Measurements from ENCODE around the gene PRSS36.
"Not testable (repeated sequence)": the region's sequence is repeated elsewhere in the genome, so short reads cannot be mapped to it uniquely, and the experiment has no call there.

PRSS36 gene

DNA sequence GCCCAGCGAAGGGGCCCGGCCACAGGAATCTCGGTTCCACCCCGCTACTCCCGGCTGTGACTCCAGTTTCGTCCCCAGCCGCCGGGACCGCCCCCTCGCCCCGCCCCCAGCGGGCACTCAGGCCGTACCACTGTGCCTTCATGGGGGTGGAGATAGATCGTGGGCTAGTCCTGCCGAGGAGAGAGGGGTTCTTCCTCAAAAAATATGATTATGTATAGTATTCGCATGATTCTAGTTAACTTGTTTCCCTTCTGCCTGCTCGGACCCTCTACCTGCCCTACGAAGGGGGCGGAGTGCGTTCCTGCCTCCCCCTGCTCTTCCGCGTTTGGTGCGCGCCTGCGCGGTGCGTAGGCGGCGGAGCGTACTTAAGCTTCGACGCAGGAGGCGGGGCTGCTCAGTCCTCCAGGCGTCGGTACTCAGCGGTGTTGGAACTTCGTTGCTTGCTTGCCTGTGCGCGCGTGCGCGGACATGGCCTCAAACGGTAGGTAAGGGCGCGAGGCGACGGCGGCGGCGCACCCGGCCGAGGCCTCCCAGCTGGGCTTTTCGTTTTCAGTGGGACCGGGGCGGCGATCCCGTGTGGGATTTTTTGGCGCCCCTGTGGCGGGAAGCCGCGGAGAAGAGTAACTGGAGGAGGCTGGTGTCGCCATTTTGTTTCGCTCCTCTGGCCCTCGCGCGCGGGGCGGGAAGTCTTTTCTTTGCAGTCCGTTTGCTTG is 30.0 kb upstream of the PRSS36 start, which contains the start of gene FUS:
FUS (plus strand) TSS at position 393 of the 713 bp plus-strand sequence; CDS start at position 469, 76 bp downstream.
- Histone ChIP-seq H4K20me1 (ENCODE audit: insufficient read depth) (peaks cover 35% of the 10 kb centered on the region), H3K79me2 (ENCODE audit: insufficient read depth, low read depth) (peaks cover 49% of the 10 kb centered on the region), H3K9ac (peak within 1 kb of the TSS; percentile 99), H3K4me2 (peak within 1 kb of the TSS; percentile 98), H3K36me3 (ENCODE audit: insufficient read depth) (peaks cover 31% of the 10 kb centered on the region; the same call in 1 of the 2 replicates), H3K4me1 (ENCODE audit: low read depth, poor library complexity, severe bottlenecking) (peaks cover 65% of the 10 kb centered on the region), H3K27me3 (ENCODE audit: insufficient read depth, low read depth) (no peaks in the 10 kb centered on the region), H3K27ac (peak within 1 kb of the TSS; percentile 95), H2AFZ (ENCODE audit: low read depth) (peak within 1 kb of the TSS; percentile 64), H3K4me3 (IDR thresholded peaks at IDR 0.05; ENCODE audit: insufficient read depth, low read depth, low read length) (no peak within 1 kb of the TSS)
- TF ChIP-seq, protein P1, sequence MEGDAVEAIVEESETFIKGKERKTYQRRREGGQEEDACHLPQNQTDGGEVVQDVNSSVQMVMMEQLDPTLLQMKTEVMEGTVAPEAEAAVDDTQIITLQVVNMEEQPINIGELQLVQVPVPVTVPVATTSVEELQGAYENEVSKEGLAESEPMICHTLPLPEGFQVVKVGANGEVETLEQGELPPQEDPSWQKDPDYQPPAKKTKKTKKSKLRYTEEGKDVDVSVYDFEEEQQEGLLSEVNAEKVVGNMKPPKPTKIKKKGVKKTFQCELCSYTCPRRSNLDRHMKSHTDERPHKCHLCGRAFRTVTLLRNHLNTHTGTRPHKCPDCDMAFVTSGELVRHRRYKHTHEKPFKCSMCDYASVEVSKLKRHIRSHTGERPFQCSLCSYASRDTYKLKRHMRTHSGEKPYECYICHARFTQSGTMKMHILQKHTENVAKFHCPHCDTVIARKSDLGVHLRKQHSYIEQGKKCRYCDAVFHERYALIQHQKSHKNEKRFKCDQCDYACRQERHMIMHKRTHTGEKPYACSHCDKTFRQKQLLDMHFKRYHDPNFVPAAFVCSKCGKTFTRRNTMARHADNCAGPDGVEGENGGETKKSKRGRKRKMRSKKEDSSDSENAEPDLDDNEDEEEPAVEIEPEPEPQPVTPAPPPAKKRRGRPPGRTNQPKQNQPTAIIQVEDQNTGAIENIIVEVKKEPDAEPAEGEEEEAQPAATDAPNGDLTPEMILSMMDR (conservative IDR thresholded peaks at IDR 0.05; ENCODE audit: low read depth, low read length), result no peak

DNA sequence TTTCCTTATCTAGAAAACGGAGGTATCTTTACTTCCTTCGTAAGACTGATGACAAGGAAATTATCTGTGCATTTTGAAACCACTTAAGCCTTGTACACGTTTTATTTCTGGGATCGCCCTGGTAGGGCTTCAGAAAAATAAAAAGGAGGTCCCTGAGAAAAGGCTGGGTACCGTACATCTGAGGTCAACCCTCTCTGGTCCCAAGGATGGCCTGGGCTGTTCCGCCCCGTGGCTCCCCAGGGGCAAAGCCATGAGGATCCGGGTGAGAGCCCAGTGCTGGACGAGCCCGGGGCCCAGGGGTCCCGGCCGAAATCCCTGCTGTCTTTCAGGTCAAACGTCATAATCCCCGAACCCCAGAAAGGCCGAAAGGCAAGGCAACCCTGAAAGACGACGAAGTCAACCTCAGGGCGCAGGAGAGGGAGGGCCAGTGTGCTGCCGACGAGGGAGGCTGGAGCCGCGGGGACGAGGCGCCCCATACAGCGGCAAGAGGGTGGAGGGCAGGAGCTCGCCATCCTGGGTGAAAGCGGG is 29.4 kb upstream of the PRSS36 start:
- H2AFZ ChIP-seq (ENCODE audit: low read depth), result peak overlapping the region; percentile 64
- no peaks in the 10 kb centered on the region for H3K27me3 ChIP-seq (ENCODE audit: insufficient read depth, low read depth)
- H4K20me1 ChIP-seq (ENCODE audit: insufficient read depth), result peaks cover 35% of the 10 kb centered on the region
- H3K4me3 ChIP-seq (IDR thresholded peaks at IDR 0.05; ENCODE audit: insufficient read depth, low read depth, low read length), result no peak overlapping the region
- peaks cover 59% of the 10 kb centered on the region for H3K4me1 ChIP-seq (ENCODE audit: low read depth, poor library complexity, severe bottlenecking)
- H3K79me2 ChIP-seq (ENCODE audit: insufficient read depth, low read depth), result peaks cover 43% of the 10 kb centered on the region
- TF ChIP-seq, protein P1 (conservative IDR thresholded peaks at IDR 0.05; ENCODE audit: low read depth, low read length), result no peak
- peak overlapping the region; percentile 99; the same call in 1 of the 2 replicates for H3K9ac ChIP-seq
- H3K4me2 ChIP-seq, result peak overlapping the region; percentile 72
- peak overlapping the region; percentile 95 for H3K27ac ChIP-seq
- peaks cover 26% of the 10 kb centered on the region; the same call in 1 of the 2 replicates for H3K36me3 ChIP-seq (ENCODE audit: insufficient read depth)

DNA sequence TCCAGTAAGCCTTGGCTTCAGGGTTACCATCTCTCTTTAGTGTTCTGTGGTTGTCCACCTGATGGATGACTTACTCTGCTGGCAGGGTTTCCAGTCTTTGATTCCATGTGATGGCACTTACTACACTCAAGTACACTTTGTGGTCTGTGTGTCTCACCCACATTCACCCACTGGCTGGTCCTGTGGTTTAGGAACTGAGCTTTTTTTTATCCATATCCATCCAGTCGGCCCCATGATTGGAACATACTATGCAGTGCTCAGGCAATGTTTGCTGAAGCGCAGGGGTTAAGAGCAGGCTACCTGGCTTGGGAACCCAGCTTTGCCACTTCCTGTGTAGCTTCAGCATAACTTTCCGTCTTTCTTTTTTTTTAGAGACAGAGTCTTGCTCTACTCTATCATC is 27.3 kb upstream of the PRSS36 start:
- Histone ChIP-seq H3K4me1 (ENCODE audit: low read depth, poor library complexity, severe bottlenecking) (peaks cover 38% of the 10 kb centered on the region), H2AFZ (ENCODE audit: low read depth) (no peak overlapping the region), H3K4me3 (IDR thresholded peaks at IDR 0.05; ENCODE audit: insufficient read depth, low read depth, low read length) (no peak overlapping the region), H3K36me3 (ENCODE audit: insufficient read depth) (peaks cover 7% of the 10 kb centered on the region; the same call in 1 of the 2 replicates), H3K4me2 (no peak overlapping the region), H3K79me2 (ENCODE audit: insufficient read depth, low read depth) (peaks cover 22% of the 10 kb centered on the region), H3K27me3 (ENCODE audit: insufficient read depth, low read depth) (no peaks in the 10 kb centered on the region), H3K9ac (no peak overlapping the region), H3K27ac (no peak overlapping the region), H4K20me1 (ENCODE audit: insufficient read depth) (peaks cover 15% of the 10 kb centered on the region)
- TF ChIP-seq, protein P1 (conservative IDR thresholded peaks at IDR 0.05; ENCODE audit: low read depth, low read length), result no peak

DNA sequence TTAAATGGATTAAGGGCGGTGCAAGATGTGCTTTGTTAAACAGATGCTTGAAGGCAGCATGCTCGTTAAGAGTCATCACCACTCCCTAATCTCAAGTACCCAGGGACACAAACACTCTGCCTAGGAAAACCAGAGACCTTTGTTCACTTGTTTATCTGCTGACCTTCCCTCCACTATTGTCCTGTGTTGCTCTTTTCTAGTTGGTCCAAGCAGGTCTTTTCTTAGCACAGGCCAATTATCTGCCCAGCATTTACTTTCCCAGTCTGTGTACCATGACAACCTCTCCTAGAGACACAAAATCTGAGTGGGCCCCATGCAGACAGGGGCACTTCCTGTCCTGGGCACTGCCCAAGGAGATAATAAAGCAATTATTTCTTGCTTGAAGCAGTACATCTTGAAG is 20.2 kb upstream of the PRSS36 start:
- not testable (repeated sequence) for H3K4me2 ChIP-seq; H3K4me3 ChIP-seq (IDR thresholded peaks at IDR 0.05; ENCODE audit: insufficient read depth, low read depth, low read length); H4K20me1 ChIP-seq (ENCODE audit: insufficient read depth); H3K9ac ChIP-seq; H3K27me3 ChIP-seq (ENCODE audit: insufficient read depth, low read depth); H2AFZ ChIP-seq (ENCODE audit: low read depth); H3K79me2 ChIP-seq (ENCODE audit: insufficient read depth, low read depth); H3K36me3 ChIP-seq (ENCODE audit: insufficient read depth); H3K27ac ChIP-seq; H3K4me1 ChIP-seq (ENCODE audit: low read depth, poor library complexity, severe bottlenecking)

DNA sequence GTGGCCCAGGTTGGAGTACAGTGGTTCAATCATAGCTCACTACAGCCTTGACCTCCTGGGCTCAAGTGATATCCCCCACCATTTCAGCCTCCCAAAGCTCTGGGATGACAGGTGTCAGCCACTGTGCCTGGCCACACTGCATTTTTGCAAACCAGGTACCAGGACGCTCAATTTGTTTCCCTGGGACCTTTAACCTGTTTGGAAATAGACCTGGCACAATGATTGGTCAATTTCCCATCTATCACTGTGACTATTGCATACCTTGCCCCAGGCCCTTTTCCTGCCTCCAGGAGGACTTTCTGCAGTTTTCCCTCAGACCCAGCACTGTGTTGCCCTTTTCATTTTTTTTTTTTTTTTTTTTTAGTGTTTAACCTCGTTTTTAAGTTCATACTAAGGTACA is 19.0 kb upstream of the PRSS36 start:
- H2AFZ ChIP-seq (ENCODE audit: low read depth), result no peak overlapping the region
- H3K4me3 ChIP-seq (IDR thresholded peaks at IDR 0.05; ENCODE audit: insufficient read depth, low read depth, low read length), result no peak overlapping the region
- no peak overlapping the region for H3K27ac ChIP-seq
- H4K20me1 ChIP-seq (ENCODE audit: insufficient read depth), result no peaks in the 10 kb centered on the region
- H3K9ac ChIP-seq, result no peak overlapping the region
- H3K4me2 ChIP-seq, result no peak overlapping the region
- H3K27me3 ChIP-seq (ENCODE audit: insufficient read depth, low read depth), result no peaks in the 10 kb centered on the region
- H3K4me1 ChIP-seq (ENCODE audit: low read depth, poor library complexity, severe bottlenecking), result no peaks in the 10 kb centered on the region
- no peaks in the 10 kb centered on the region for H3K79me2 ChIP-seq (ENCODE audit: insufficient read depth, low read depth)
- H3K36me3 ChIP-seq (ENCODE audit: insufficient read depth), result no peaks in the 10 kb centered on the region
- TF ChIP-seq, protein P1 (conservative IDR thresholded peaks at IDR 0.05; ENCODE audit: low read depth, low read length), result no peak
